HCT116 (cell line): ENCODE data around the gene RAD52.

Source experiments
- ATF3 ChIP-seq: IDR thresholded peaks from 2 replicates; pipeline ENCODE4 v1.6.1; 2012
- POLR2A ChIP-seq: IDR thresholded peaks from 2 replicates; pipeline ENCODE4 v1.7.0; 2011; ENCODE audit warnings: borderline replicate concordance; ENCODE audit not compliant: insufficient read depth, insufficient read length; ENCODE audit errors: extremely low read depth
- TF ChIP-seq, protein P1 (sequence below), 3 experiments: fragments of 200-600 bp in 1 of 3; sonication (generic) in 1 of 3; IDR thresholded peaks in 2 of 3; conservative IDR thresholded peaks in 1 of 3; 2 replicates each; pipeline ENCODE4 v1.5.1; 2012 to 2017; ENCODE audit warnings: low read depth in 2 of 3, low read length in 2 of 3, antibody characterized with exemption in 1 of 3, borderline replicate concordance in 1 of 3, control low read depth in 1 of 3, mild to moderate bottlenecking in 1 of 3, mixed read lengths in 1 of 3, mixed run types in 1 of 3, moderate library complexity in 1 of 3; ENCODE audit not compliant: insufficient read depth in 1 of 3

DNA sequence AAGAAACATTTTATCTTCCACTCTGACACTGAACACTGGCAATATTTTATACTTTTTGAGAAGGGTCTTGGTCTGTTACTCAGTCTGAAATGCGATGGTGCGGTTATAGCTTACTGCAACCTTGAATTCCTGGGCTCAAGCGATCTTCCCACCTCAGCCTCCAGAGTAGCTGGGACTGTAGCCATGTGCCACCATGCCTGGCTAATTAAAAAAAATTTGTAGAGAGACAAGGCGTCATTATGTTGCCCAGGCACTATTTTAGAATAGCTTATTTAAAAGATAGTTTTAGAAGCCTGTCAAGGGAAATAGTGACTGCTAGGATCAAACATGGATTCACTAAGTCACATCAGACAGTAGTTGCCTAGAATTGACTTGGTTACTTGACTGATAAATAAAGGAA lies 47.4 kb upstream of the RAD52 start:
- TF ChIP-seq, protein P1, sequence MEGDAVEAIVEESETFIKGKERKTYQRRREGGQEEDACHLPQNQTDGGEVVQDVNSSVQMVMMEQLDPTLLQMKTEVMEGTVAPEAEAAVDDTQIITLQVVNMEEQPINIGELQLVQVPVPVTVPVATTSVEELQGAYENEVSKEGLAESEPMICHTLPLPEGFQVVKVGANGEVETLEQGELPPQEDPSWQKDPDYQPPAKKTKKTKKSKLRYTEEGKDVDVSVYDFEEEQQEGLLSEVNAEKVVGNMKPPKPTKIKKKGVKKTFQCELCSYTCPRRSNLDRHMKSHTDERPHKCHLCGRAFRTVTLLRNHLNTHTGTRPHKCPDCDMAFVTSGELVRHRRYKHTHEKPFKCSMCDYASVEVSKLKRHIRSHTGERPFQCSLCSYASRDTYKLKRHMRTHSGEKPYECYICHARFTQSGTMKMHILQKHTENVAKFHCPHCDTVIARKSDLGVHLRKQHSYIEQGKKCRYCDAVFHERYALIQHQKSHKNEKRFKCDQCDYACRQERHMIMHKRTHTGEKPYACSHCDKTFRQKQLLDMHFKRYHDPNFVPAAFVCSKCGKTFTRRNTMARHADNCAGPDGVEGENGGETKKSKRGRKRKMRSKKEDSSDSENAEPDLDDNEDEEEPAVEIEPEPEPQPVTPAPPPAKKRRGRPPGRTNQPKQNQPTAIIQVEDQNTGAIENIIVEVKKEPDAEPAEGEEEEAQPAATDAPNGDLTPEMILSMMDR (IDR thresholded peaks at IDR 0.05 in 2 of 3, conservative IDR thresholded peaks at IDR 0.05 in 1 of 3; ENCODE audit: borderline replicate concordance in 1 of 3, insufficient read depth in 1 of 3, low read depth in 2 of 3, low read length in 2 of 3): no peak
- TF ChIP-seq POLR2A (no peak), ATF3 (no peak)
